Measurements from ENCODE around the gene TUBGCP2. TPM values are rescaled to one million over a fixed set of nuclear protein-coding genes. Genes with fewer than 3 reads are reported as not detected.

The TUBGCP2 gene
- total and polyA plus RNA-seq, 7 donors, result 20.3 to 53.2 (median 33.8) TPM

- intact Hi-C loops (cut with DNase I), result no loop called here
- peak in 1 of 2 donors; percentile 18 for DNase-seq
- H3K4me1 ChIP-seq, result no peaks in the 10 kb centered on the region
- H3K36me3 ChIP-seq (ENCODE audit: insufficient read depth in 1 of 2, low read depth in 1 of 2), result peaks cover 16 to 89% of the 10 kb centered on the region in 2 donors
- ATAC-seq, result peak in 3 of 4 donors; percentile 19 to 41 (median 22)
- no peak for TF ChIP-seq CTCF (IDR thresholded peaks at IDR 0.05)
- H3K27ac ChIP-seq, result no peak overlapping the region
- no peak overlapping the region for H3K4me3 ChIP-seq
- WGBS, 3 donors, result 92 to 95% (median 93%) methylated on average over 38 of the region's 38 CpGs
- no peaks in the 10 kb centered on the region for H3K27me3 ChIP-seq (ENCODE audit: insufficient read depth in 3 of 3, low read length in 2 of 3)
- no peaks in the 10 kb centered on the region for H3K9me3 ChIP-seq
These were observed 15.5 kb downstream of the TUBGCP2 start for GRCh38 chr10:133292919-133293809.

GRCh38 chr10:133289761-133290160 lies 18.9 kb downstream of the TUBGCP2 start:
- no peak for TF ChIP-seq CTCF (IDR thresholded peaks at IDR 0.05)
- Histone ChIP-seq H3K27me3 (ENCODE audit: insufficient read depth in 3 of 3, low read length in 2 of 3) (no peaks in the 10 kb centered on the region), H3K36me3 (ENCODE audit: insufficient read depth in 1 of 2, low read depth in 1 of 2) (peaks cover 9 to 89% of the 10 kb centered on the region in 2 donors), H3K4me1 (no peaks in the 10 kb centered on the region), H3K9me3 (no peaks in the 10 kb centered on the region), H3K27ac (no peak overlapping the region), H3K4me3 (no peak overlapping the region)
- WGBS, 3 donors, result 95% methylated on average over 24 of the region's 24 CpGs
- ATAC-seq, result no peak
- intact Hi-C loops (cut with DNase I), result no loop called here
- no peak for DNase-seq

GRCh38 chr10:133287832-133288500 lies 20.7 kb downstream of the TUBGCP2 start:
- 94 to 95% (median 95%) methylated on average over 42 to 46 of the region's 46 CpGs for WGBS, 3 donors

GRCh38 chr10:133286366-133286765 lies 22.3 kb downstream of the TUBGCP2 start:
- Histone ChIP-seq H3K9me3 (no peaks in the 10 kb centered on the region), H3K36me3 (ENCODE audit: insufficient read depth in 1 of 2, low read depth in 1 of 2) (peaks cover 9 to 97% of the 10 kb centered on the region in 2 donors), H3K27ac (no peak overlapping the region), H3K4me3 (no peak overlapping the region), H3K4me1 (no peaks in the 10 kb centered on the region), H3K27me3 (ENCODE audit: insufficient read depth in 3 of 3, low read length in 2 of 3) (no peaks in the 10 kb centered on the region)
- WGBS, 3 donors, result 90 to 92% (median 91%) methylated on average over 18 of the region's 18 CpGs
- intact Hi-C loops (cut with DNase I), result no loop called here
- DNase-seq (no peak), ATAC-seq (no peak)
- TF ChIP-seq CTCF (IDR thresholded peaks at IDR 0.05), result no peak

More at GRCh38 chr10:133287832-133288500, 20.7 kb downstream of the TUBGCP2 start:
- Histone ChIP-seq H3K4me1 (no peaks in the 10 kb centered on the region), H3K9me3 (no peaks in the 10 kb centered on the region), H3K4me3 (no peak overlapping the region), H3K36me3 (ENCODE audit: insufficient read depth in 1 of 2, low read depth in 1 of 2) (peaks cover 9 to 89% of the 10 kb centered on the region in 2 donors), H3K27me3 (ENCODE audit: insufficient read depth in 3 of 3, low read length in 2 of 3) (no peaks in the 10 kb centered on the region), H3K27ac (no peak overlapping the region)
- ATAC-seq (no peak), DNase-seq (no peak)
- intact Hi-C loops (cut with DNase I), result no loop called here
- TF ChIP-seq CTCF (IDR thresholded peaks at IDR 0.05), result no peak

Data from psoas muscle (tissue), 8 donors.